Body of pancreas (tissue), 4 donors: ENCODE data around the gene RASSF8.
"Not testable (repeated sequence)": the region's sequence is repeated elsewhere in the genome, so short reads cannot be mapped to it uniquely, and the experiment has no call there.

Experiments
- POLR2A ChIP-seq, 3 donors: fragments of 450-650 bp; IDR thresholded peaks; one replicate each; pipeline ENCODE4 v1.6.1; 2016; ENCODE audit warnings: antibody characterized with exemption in 3 of 3, mild to moderate bottlenecking in 2 of 3
- TF ChIP-seq, protein P1 (sequence below), 7 experiments: fragments of 450-650 bp in 4 of 7; fragments of 200-600 bp in 3 of 7; sonication (generic) in 3 of 7; IDR thresholded peaks; one replicate each; pipeline ENCODE4 v1.5.1; 2016 to 2019; ENCODE audit warnings: antibody characterized with exemption in 7 of 7

DNA sequence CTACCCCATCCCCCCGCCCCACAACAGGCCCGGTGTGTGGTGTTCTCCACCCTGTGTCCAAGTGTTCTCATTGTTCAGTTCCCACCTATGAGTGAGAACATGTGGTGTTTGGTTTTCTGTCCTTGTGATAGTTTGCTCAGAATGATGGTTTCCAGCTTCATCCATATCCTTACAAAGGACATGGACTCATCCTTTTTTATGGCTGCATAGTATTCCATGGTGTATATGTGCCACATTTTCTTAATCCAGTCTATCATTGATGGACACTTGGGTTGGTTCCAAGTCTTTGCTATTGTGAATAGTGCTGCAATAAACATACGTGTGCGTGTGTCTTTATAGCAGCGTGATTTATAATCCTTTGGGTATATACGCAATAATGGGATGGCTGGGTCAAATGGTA lies 98.8 kb downstream of the RASSF8 start:
- not testable (repeated sequence) for TF ChIP-seq POLR2A (IDR thresholded peaks at IDR 0.05)
- TF ChIP-seq, protein P1, sequence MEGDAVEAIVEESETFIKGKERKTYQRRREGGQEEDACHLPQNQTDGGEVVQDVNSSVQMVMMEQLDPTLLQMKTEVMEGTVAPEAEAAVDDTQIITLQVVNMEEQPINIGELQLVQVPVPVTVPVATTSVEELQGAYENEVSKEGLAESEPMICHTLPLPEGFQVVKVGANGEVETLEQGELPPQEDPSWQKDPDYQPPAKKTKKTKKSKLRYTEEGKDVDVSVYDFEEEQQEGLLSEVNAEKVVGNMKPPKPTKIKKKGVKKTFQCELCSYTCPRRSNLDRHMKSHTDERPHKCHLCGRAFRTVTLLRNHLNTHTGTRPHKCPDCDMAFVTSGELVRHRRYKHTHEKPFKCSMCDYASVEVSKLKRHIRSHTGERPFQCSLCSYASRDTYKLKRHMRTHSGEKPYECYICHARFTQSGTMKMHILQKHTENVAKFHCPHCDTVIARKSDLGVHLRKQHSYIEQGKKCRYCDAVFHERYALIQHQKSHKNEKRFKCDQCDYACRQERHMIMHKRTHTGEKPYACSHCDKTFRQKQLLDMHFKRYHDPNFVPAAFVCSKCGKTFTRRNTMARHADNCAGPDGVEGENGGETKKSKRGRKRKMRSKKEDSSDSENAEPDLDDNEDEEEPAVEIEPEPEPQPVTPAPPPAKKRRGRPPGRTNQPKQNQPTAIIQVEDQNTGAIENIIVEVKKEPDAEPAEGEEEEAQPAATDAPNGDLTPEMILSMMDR (IDR thresholded peaks at IDR 0.05): not testable (repeated sequence)
